Lung (tissue), 12 donors: ENCODE results near the gene JAML. TPM values are rescaled to one million over a fixed set of nuclear protein-coding genes. Genes with fewer than 3 reads are reported as not detected.

ENCODE experiments used
- ATAC-seq: fragments of 200-7000 bp; cut with Tn5 transposase; one replicate; pipeline ENCODE4 v1.9.1; 2020; ENCODE audit warnings: moderate number of reproducible peaks; ENCODE audit not compliant: insufficient read depth, low FRiP score
- DNase-seq, 3 donors: peaks; one replicate each; pipeline ENCODE4 v3.0.0-alpha.2; 2013 to 2017
- H3K27ac ChIP-seq, 2 donors: one replicate each; pipeline ENCODE4 v1.5.1; 2013; ENCODE audit warnings: mild to moderate bottlenecking in 2 of 2, moderate library complexity in 2 of 2, control low read depth in 1 of 2, inconsistent platforms in 1 of 2, low read depth in 1 of 2, low read length in 1 of 2
- H3K27me3 ChIP-seq, 3 donors: one replicate each; pipeline ENCODE4 v1.5.1; 2013; ENCODE audit warnings: low read length in 2 of 3; ENCODE audit not compliant: control insufficient read depth in 3 of 3, insufficient read depth in 3 of 3
- H3K36me3 ChIP-seq, 4 donors: one replicate each; pipeline ENCODE4 v1.5.1; 2013; ENCODE audit warnings: low read length in 4 of 4, mild to moderate bottlenecking in 1 of 4, moderate library complexity in 1 of 4; ENCODE audit not compliant: control insufficient read depth in 4 of 4, insufficient read depth in 4 of 4
- H3K4me1 ChIP-seq, 5 donors: one replicate each; pipeline ENCODE4 v1.5.1; 2013; ENCODE audit warnings: low read length in 5 of 5, mild to moderate bottlenecking in 2 of 5, moderate library complexity in 1 of 5; ENCODE audit not compliant: control insufficient read depth in 5 of 5, insufficient read depth in 5 of 5
- H3K4me3 ChIP-seq: one replicate; pipeline ENCODE4 v1.5.1; 2013; ENCODE audit warnings: mild to moderate bottlenecking, control low read depth, moderate library complexity
- H3K9ac ChIP-seq, 2 donors: one replicate each; pipeline ENCODE4 v1.5.1; 2013; ENCODE audit warnings: low read length in 2 of 2, control low read depth in 1 of 2; ENCODE audit not compliant: insufficient read depth in 1 of 2
- H3K9me3 ChIP-seq, 4 donors: one replicate each; pipeline ENCODE4 v1.5.1; 2013; ENCODE audit warnings: low read length in 3 of 4, mild to moderate bottlenecking in 1 of 4, moderate library complexity in 1 of 4; ENCODE audit not compliant: control insufficient read depth in 4 of 4, insufficient read depth in 3 of 4
- WGBS, 2 donors: extraction: QIAGEN DNeasy Blood & Tissue Kit; methylation state at CpG; one replicate each; pipeline ENCODE4 v1.1.7; 2013; 5-methylcytosine and 5-hydroxymethylcytosine counted together
- polyA plus RNA-seq, 2 donors: library from polyadenylated mRNA; stranded (reverse); fragments of 200-250 nt; gene quantifications; one replicate each; pipeline ENCODE4 v1.2.1, GENCODE V29; 2013
- total RNA-seq, 2 donors: library from RNA; depleted of rRNA in 1 of 2; stranded (reverse); fragments of >200 nt in 1 of 2; gene quantifications; one replicate each; pipeline ENCODE4 v1.2.1, GENCODE V29; 2014 to 2021
- TF ChIP-seq, protein P1 (sequence below): IDR thresholded peaks from 2 replicates; pipeline ENCODE4 v1.5.1; 2012; ENCODE audit warnings: mild to moderate bottlenecking; ENCODE audit errors: control extremely low read depth, extremely low read depth
- donor health status: control.
- donor health status: control.
- donor health status: Bipolar disorder and iron deficiency.
- donor health status: healthy.
- donor health status: DM: yes; HTN: yes; CAD: no.

Gene JAML
- total and polyA plus RNA-seq, 4 donors, result 29.3 to 49.1 (median 35.4) TPM

- Histone ChIP-seq H3K9me3 (no peaks in the 10 kb centered on the region), H3K27ac (no peak overlapping the region), H3K4me1 (no peaks in the 10 kb centered on the region), H3K9ac (no peak overlapping the region), H3K4me3 (no peak overlapping the region), H3K36me3 (peaks cover 0 to 4% (median 0%) of the 10 kb centered on the region in 4 donors), H3K27me3 (peaks cover 0 to 8% (median 8%) of the 10 kb centered on the region in 3 donors)
- TF ChIP-seq, protein P1, sequence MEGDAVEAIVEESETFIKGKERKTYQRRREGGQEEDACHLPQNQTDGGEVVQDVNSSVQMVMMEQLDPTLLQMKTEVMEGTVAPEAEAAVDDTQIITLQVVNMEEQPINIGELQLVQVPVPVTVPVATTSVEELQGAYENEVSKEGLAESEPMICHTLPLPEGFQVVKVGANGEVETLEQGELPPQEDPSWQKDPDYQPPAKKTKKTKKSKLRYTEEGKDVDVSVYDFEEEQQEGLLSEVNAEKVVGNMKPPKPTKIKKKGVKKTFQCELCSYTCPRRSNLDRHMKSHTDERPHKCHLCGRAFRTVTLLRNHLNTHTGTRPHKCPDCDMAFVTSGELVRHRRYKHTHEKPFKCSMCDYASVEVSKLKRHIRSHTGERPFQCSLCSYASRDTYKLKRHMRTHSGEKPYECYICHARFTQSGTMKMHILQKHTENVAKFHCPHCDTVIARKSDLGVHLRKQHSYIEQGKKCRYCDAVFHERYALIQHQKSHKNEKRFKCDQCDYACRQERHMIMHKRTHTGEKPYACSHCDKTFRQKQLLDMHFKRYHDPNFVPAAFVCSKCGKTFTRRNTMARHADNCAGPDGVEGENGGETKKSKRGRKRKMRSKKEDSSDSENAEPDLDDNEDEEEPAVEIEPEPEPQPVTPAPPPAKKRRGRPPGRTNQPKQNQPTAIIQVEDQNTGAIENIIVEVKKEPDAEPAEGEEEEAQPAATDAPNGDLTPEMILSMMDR, result no peak
- 34 to 60% methylated on average over 7 of the region's 7 CpGs for WGBS, 2 donors
- DNase-seq (no peak), ATAC-seq (no peak)
These were observed 1.5 kb upstream of the JAML start for GRCh38 chr11:118226296-118226695.

GRCh38 chr11:118223992-118224391, 819 bp downstream of the JAML start:
- ATAC-seq (no peak), DNase-seq (no peak)
- Histone ChIP-seq H3K9me3 (no peaks in the 10 kb centered on the region), H3K36me3 (peaks cover 0 to 4% (median 0%) of the 10 kb centered on the region in 4 donors), H3K27me3 (peaks cover 0 to 15% (median 13%) of the 10 kb centered on the region in 3 donors), H3K9ac (no peak overlapping the region), H3K4me3 (no peak overlapping the region), H3K4me1 (no peaks in the 10 kb centered on the region), H3K27ac (peak overlapping the region in 1 of 2 donors; percentile 82)
- TF ChIP-seq, protein P1, result no peak
- WGBS, 2 donors, result 62 to 64% methylated on average over 6 of the region's 6 CpGs

- 59% methylated on average over 2 of the region's 2 CpGs for WGBS, 2 donors
- DNase-seq, result no peak
- Histone ChIP-seq H3K4me1 (no peaks in the 10 kb centered on the region), H3K27ac (peak overlapping the region in 1 of 2 donors; percentile 82), H3K9ac (no peak overlapping the region), H3K4me3 (no peak overlapping the region), H3K36me3 (peaks cover 0 to 4% (median 0%) of the 10 kb centered on the region in 4 donors), H3K9me3 (no peaks in the 10 kb centered on the region), H3K27me3 (peaks cover 0 to 15% (median 13%) of the 10 kb centered on the region in 3 donors)
- TF ChIP-seq, protein P1, result no peak
- no peak for ATAC-seq
These were observed 1.2 kb downstream of the JAML start for GRCh38 chr11:118223570-118223969.

DNA sequence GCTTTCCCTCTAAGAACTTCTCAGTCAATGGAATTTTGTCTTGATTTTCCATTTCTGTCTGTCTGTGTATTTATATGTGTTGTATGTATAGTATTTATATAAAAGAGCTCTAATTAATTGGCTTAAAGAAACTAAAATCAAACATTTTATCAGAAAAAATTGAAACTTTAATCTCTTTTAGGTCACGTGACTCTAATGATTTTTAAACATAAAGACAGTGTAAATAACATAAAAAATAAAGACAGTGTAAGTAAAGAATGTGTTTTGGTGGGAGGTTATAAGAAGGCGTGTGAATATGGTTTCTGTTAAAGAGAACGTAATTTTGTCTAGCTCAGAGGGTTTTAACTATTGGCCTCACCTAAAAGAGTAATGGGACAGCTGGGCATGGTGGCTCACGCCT, 2.4 kb downstream of the JAML start:
- no peak overlapping the region for H3K27ac ChIP-seq

More for the DNA sequence above, 2.4 kb downstream of the JAML start:
- Histone ChIP-seq H3K27me3 (peaks cover 0 to 14% (median 13%) of the 10 kb centered on the region in 3 donors), H3K9me3 (no peaks in the 10 kb centered on the region), H3K4me1 (no peaks in the 10 kb centered on the region), H3K4me3 (no peak overlapping the region), H3K9ac (no peak overlapping the region), H3K36me3 (peaks cover 0 to under 1% (median 0%) of the 10 kb centered on the region in 4 donors)
- DNase-seq (no peak), ATAC-seq (no peak)
- WGBS, 2 donors, result 83 to 89% methylated on average over 4 of the region's 4 CpGs
- TF ChIP-seq, protein P1, result no peak
